GM10266 (cell line): ENCODE measurements around the gene POU2F2.

Experiments
- DNase-seq: peaks from one replicate; pipeline ENCODE4 v3.0.0; 2012; ENCODE audit errors: extremely low spot score
- TF ChIP-seq, protein P1 (sequence below): IDR thresholded peaks from 2 replicates; pipeline ENCODE4 v1.5.1; 2012; ENCODE audit warnings: mild to moderate bottlenecking, low read depth; ENCODE audit not compliant: control insufficient read depth, insufficient read depth; ENCODE audit errors: missing control alignments

POU2F2 gene

DNA sequence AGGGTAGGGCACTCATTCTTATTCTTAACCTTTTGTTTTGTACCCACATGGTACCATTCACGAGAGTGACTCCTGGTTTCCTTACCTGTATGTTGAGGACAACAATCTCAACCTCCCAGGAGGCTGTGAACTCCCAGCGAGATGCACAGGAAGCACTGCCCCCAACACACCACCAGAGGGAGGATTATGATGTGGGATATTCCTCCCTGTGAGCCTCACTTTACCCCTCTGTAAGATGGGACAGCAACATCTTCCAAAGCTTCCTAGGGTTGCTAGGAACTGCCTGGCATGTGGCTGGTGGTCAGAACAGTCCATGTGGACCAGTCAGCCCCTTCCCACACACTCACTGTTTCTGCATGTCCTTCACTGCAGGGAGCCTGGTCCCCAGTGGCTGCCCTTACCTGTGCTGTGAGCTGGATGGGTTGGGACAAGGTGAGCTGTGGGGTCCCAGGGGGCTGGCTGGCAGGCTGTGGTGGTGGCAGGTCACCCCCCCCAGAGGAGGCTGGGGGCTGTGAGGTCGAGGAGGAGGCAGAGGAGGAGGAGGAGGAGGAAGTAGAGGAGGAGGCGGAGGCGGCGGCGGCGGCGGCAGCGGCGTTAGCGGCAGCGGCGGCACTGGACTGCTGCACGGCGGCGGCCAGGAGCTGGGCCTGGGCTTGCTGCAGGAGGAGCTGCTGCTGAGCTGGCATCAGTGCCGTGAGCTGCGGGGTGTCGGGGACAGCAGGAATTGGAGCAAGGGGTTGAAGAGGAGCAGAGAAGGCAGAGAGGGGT, 15.8 kb downstream of the POU2F2 start:
- no peak for DNase-seq
- TF ChIP-seq, protein P1, sequence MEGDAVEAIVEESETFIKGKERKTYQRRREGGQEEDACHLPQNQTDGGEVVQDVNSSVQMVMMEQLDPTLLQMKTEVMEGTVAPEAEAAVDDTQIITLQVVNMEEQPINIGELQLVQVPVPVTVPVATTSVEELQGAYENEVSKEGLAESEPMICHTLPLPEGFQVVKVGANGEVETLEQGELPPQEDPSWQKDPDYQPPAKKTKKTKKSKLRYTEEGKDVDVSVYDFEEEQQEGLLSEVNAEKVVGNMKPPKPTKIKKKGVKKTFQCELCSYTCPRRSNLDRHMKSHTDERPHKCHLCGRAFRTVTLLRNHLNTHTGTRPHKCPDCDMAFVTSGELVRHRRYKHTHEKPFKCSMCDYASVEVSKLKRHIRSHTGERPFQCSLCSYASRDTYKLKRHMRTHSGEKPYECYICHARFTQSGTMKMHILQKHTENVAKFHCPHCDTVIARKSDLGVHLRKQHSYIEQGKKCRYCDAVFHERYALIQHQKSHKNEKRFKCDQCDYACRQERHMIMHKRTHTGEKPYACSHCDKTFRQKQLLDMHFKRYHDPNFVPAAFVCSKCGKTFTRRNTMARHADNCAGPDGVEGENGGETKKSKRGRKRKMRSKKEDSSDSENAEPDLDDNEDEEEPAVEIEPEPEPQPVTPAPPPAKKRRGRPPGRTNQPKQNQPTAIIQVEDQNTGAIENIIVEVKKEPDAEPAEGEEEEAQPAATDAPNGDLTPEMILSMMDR, result peak; percentile 27

DNA sequence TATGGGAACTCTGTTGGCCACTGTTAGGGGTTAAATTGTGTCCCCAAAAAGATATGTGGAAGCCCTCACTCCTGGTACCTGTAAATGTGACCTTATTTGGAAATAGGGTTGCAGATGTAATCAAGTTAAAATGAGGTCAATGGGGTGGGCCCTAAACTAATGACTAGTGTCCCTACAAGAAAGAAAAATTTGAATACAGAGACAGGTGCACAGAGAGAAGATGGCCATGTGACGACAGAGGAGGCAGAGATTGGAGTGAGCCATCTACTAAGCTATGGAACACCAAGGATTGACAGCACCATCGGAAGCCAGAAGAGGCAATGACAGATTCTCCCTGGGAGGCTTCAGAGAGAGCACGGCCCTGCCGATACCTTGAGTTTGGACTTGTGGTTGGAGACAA, 16.5 kb downstream of the POU2F2 start:
- TF ChIP-seq, protein P1, result no peak
- DNase-seq, result no peak

DNA sequence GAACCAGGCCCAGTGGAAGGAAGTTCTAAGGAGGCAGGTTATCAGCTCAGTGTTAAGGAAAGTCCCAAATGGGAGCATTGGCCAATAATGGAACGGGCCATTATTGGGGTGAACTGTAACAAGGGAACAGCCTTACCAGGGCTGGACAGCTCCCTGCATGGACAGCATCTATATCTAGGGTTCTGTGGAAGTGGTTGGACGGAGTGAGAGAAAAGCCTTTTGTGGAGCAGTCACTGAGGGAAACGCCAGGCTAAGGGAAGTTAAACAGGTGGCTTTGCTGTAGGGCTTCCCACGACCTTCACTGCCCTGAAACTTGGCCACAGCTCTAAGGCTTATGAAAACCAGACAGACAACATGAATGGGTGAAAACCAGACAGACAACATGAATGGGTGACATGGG, 17.0 kb downstream of the POU2F2 start:
- TF ChIP-seq, protein P1, result no peak
- DNase-seq, result no peak

DNA sequence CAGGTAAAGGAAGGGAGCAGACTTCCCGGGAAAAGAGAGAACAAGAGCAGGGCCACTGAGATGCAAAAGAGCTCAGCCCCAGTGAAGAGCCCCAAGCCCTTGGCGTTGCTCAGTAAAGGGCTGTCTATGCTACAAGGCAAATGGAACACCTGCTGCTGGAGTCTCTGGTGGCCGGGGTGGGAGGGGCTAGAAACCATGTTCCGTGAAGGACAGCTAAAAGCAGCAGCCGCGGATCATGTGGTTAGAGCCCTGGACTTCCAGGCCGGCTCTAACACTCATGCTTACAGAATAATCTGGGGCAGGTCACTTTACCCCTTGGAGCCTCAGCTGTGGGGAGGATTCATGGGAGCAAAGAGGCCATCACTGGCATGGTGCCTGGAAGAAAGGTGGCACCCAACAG, 17.8 kb downstream of the POU2F2 start:
- DNase-seq, result peak; percentile 80
- TF ChIP-seq, protein P1, result no peak

DNA sequence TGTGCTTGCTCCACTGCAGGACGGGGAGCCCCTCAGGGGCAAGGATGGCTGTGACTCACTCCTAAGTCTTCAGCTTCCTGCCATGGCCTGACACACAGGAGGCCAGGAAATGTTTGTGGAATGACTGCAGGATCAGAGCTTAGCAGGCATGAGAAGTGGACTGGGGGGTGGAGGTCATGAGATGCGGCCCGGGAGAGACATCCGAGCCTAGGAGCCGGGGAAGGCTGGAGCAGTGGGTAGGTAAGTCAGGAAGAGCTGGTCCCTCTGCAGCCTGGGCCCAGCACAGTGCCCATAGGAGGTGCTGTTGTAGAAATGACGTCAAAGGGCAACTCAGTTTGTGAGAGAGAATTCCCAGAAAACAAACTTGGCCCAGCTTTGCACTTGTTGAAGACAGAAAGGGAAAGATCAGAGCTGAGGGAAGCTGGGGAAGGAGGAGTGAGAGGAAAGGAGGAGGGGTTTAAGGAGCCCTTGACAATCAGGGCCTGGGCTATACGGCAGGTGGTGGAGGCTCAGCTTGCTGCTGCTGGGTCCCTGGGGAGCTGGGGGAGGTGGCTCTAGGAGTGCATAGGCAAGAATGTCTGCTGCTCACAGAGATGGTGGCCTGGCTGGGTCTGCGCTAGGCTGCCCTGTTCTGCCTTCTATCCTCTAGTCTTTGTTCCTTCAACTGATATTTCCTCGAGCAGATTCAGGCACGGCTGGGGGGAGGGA, 18.5 kb downstream of the POU2F2 start:
- peak; percentile 79 for DNase-seq
- TF ChIP-seq, protein P1, result peak; percentile 9

DNA sequence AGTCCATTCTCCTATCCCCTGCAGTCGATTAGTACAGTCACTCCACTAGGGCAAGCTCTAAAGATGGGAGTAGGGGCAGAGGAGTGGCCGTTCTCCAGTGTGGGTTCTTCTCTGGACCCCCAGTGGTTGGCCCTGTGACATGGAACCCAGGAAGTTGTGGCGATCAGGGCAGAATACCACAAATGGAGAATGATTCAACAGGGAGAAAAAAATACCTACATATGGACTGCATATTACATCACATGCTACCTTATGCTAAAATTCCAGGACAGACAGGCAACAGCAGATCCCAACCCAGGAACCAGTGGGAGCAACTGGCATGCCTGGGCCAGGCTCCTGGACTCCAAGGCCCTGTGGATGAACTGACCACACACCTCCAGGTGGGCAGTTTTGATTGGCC, 20.4 kb downstream of the POU2F2 start:
- DNase-seq, result no peak
- TF ChIP-seq, protein P1, result no peak

DNA sequence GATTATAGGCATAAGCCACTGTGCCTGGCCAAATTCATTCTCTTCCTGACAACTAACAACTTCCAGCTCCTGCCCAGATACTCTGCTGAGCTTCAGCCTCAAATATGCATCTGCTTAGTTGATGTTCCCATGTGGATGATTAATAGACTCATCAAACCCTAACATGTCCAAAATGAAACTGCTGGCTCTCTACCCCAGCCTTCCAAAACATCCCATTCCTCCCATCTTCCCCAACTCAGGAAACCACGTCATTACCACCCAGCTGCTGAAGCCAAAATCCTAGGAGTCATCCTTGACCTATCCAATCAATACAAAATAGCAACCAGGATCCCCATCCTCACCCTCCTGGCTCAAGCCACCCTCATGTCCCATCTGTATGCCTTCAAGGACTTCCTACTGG, 20.9 kb downstream of the POU2F2 start:
- TF ChIP-seq, protein P1, result no peak
- no peak for DNase-seq
